Measurements from ENCODE around the gene TPM1.
"Not testable (repeated sequence)": the region's sequence is repeated elsewhere in the genome, so short reads cannot be mapped to it uniquely, and the experiment has no call there.

TPM1 gene

GRCh38 chr15:63099581-63099980, 57.0 kb downstream of the TPM1 start:
- DNase-seq: not testable (repeated sequence)

DNA sequence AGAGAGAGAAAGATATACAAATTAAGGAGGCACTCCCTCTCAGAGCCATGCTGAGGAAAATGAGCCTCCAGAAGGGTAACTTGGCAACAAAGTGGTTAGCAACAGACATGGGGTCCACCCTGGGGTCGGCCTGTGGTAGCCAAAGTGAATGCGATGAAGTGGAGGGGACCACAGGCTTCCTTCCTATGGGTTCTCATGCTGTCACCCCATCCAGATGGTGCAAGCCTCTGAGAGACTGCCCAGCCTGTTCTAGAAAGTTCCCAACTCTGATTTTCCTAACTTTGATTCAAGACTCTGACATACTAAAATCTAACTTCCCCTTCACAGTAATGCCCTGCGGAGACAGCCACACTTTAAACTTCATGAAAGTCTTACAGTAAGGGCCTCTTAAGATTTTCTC, 60.9 kb downstream of the TPM1 start:
- DNase-seq: no peak

DNA sequence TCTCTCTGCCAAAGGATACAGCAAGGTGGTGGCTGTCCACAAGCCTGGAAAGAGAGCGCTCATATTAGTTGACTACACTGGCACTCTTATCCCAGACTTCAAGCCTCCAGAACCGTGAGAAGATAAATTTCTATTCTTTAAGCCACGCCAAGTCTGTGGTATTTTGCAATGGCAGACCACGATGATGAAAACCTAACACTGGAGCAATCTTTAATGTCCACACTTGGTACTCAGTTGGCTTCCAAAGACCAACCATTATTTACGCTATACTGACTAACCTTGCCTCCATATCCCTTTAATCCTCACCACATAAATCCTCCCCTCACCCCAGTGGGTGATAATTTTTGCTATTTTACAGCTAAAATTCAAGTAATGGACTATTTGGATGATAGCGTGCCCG, 62.2 kb downstream of the TPM1 start:
- no peak for DNase-seq

DNA sequence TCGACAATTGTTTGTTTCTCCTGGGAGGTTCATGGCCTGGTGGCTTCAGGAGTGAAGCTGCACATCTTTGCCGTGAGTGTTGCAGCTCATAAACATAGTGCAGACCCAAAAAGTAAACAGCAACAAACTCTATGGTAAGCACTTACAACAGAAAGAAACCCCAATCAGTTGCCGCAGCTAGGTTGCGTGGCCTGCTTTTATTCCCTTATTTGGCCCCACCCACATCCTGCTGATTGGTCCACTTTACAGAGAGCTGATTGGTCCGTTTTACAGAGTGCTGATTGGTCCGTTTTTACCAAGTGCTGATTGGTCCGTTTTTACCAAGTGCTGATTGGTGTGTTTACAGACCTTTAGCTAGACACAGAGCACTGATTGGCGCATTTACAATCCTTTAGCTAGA, 62.8 kb downstream of the TPM1 start:
- DNase-seq: not testable (repeated sequence)

DNA sequence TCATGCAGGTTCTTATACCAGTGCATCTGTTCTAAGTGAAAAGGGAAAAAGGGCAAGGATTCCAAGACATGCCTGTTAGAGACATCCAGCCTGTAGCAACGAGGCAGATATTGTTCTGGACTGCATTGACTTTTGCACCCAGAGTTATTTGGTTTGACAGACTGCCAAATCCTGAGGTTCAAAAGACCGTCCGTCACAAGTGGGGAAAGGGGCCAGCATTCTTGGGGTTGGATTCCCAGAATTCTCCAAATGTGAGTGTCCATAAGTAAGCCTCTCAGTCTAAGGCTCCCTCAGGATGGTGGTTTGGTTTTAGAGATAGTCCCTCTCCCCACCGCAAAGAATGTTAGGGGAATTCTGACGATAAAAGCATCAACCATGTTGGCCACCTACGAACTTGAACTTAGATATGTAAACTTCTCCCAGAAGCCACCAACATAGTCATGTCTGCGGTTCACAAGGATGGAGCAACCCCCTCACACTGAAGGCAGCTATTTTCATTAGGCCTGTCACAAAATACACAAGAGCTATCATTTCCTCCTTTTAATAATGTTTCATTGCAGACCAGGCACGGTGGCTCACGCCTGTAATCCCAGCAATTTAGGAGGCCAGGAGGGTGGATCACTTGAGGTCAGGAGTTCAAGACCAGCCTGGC, 65.5 kb downstream of the TPM1 start:
- no peak for DNase-seq

GRCh38 chr15:63109498-63109897, 67.0 kb downstream of the TPM1 start:
- DNase-seq: no peak

GRCh38 chr15:63109920-63110319, 67.4 kb downstream of the TPM1 start:
- DNase-seq: no peak

- DNase-seq: no peak
Observed at GRCh38 chr15:63110428-63111026, 68.0 kb downstream of the TPM1 start.

GRCh38 chr15:63111481-63111880, 68.9 kb downstream of the TPM1 start:
- DNase-seq: no peak

GRCh38 chr15:63112871-63113270, 70.3 kb downstream of the TPM1 start:
- DNase-seq: no peak

DNA sequence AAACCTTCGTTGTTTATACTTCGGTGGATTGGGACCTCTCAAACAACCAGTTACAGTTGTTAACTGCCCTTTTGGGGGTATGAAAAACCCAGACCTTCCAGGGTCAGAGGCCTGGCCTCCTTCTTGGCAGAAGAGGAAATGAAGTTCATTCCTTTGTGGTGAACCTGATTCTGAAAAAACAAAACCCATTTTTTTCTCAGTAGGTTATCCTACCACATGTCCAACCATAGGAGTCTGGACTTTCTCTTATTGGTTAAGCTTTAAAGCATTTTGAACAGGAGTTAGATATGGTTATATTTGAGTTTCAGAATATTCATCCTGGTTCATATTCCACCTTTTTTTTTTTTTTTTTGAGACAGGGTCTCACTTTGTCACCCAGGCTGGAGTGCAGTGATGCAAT, 71.9 kb downstream of the TPM1 start:
- DNase-seq: no peak

Data from NCI-H1694 treated with DMSO at 0.1 percent for 48 hours (cell line).